Nephron progenitor cell (in vitro differentiated cells): ENCODE measurements around the gene PPP1CC.

Experiments
- DNase-seq: peaks from one replicate; pipeline ENCODE4 v3.0.0; 2021
- H3K27ac Mint-ChIP-seq: 2 replicates; pipeline ENCODE4 v1.8.0; 2021; ENCODE audit warnings: mild to moderate bottlenecking, moderate library complexity, mixed read lengths
- H3K27me3 Mint-ChIP-seq: 2 replicates; pipeline ENCODE4 v1.8.0; 2021; ENCODE audit warnings: mild to moderate bottlenecking, low read depth, mixed read lengths; ENCODE audit not compliant: poor library complexity
- H3K36me3 Mint-ChIP-seq: 2 replicates; pipeline ENCODE4 v1.8.0; 2021; ENCODE audit warnings: low read depth, mixed read lengths
- H3K4me1 Mint-ChIP-seq: 2 replicates; pipeline ENCODE4 v1.8.0; 2021; ENCODE audit warnings: mixed read lengths
- H3K4me3 Mint-ChIP-seq: 2 replicates; pipeline ENCODE4 v1.8.0; 2021; ENCODE audit warnings: mild to moderate bottlenecking, moderate library complexity, mixed read lengths
- H3K9me3 Mint-ChIP-seq: 2 replicates; pipeline ENCODE4 v1.8.0; 2021; ENCODE audit warnings: mild to moderate bottlenecking, moderate library complexity, mixed read lengths
- CTCF ChIP-seq: fragments of 200-600 bp; sonication (generic); IDR thresholded peaks from 2 replicates; pipeline ENCODE4 v1.5.0; 2021; ENCODE audit warnings: antibody characterized with exemption

The PPP1CC gene

GRCh38 chr12:110680032-110680431, 62.7 kb downstream of the PPP1CC start:
- Mint-ChIP-seq H3K4me3 (no peak overlapping the region), H3K4me1 (no peaks in the 10 kb centered on the region), H3K27ac (no peak overlapping the region), H3K36me3 (peaks cover 14% of the 10 kb centered on the region), H3K27me3 (no peaks in the 10 kb centered on the region), H3K9me3 (peaks cover 13% of the 10 kb centered on the region)
- DNase-seq, result no peak
- TF ChIP-seq CTCF, result no peak

GRCh38 chr12:110679201-110679600, 63.5 kb downstream of the PPP1CC start:
- Mint-ChIP-seq H3K27me3 (no peaks in the 10 kb centered on the region), H3K9me3 (peaks cover 10% of the 10 kb centered on the region), H3K27ac (no peak overlapping the region), H3K4me3 (no peak overlapping the region), H3K36me3 (peaks cover 13% of the 10 kb centered on the region), H3K4me1 (no peaks in the 10 kb centered on the region)
- no peak for TF ChIP-seq CTCF
- no peak for DNase-seq

- Mint-ChIP-seq H3K4me1 (no peaks in the 10 kb centered on the region), H3K9me3 (peaks cover 8% of the 10 kb centered on the region), H3K36me3 (peaks cover 11% of the 10 kb centered on the region), H3K4me3 (no peak overlapping the region), H3K27me3 (peaks cover 3% of the 10 kb centered on the region), H3K27ac (no peak overlapping the region)
- TF ChIP-seq CTCF, result no peak
- no peak for DNase-seq
These were observed 64.7 kb downstream of the PPP1CC start for GRCh38 chr12:110677982-110678381.

- Mint-ChIP-seq H3K36me3 (peaks cover 15% of the 10 kb centered on the region), H3K4me3 (no peak overlapping the region), H3K9me3 (peaks cover 8% of the 10 kb centered on the region), H3K27ac (no peak overlapping the region), H3K4me1 (no peaks in the 10 kb centered on the region), H3K27me3 (peaks cover 4% of the 10 kb centered on the region)
- no peak for DNase-seq
- TF ChIP-seq CTCF, result no peak
These were observed 65.3 kb downstream of the PPP1CC start for GRCh38 chr12:110677206-110677911.

- no peak for DNase-seq
- peaks cover 4% of the 10 kb centered on the region for H3K27me3 Mint-ChIP-seq
- H3K4me3 Mint-ChIP-seq, result no peak overlapping the region
- H3K9me3 Mint-ChIP-seq, result peaks cover 8% of the 10 kb centered on the region
- TF ChIP-seq CTCF, result no peak
- peaks cover 17% of the 10 kb centered on the region for H3K36me3 Mint-ChIP-seq
- H3K4me1 Mint-ChIP-seq, result no peaks in the 10 kb centered on the region
- no peak overlapping the region for H3K27ac Mint-ChIP-seq
These were observed 66.5 kb downstream of the PPP1CC start for GRCh38 chr12:110676171-110676570.

- Mint-ChIP-seq H3K36me3 (peaks cover 36% of the 10 kb centered on the region), H3K27me3 (peaks cover 11% of the 10 kb centered on the region), H3K4me3 (no peak overlapping the region), H3K27ac (peak overlapping the region; percentile 80), H3K4me1 (peaks cover 24% of the 10 kb centered on the region), H3K9me3 (peaks cover 32% of the 10 kb centered on the region)
- DNase-seq, result no peak
- TF ChIP-seq CTCF, result no peak
These were observed 72.5 kb downstream of the PPP1CC start for GRCh38 chr12:110670161-110670701.
